Measurements from ENCODE around the gene ATP12A.
"Not testable (repeated sequence)": the region's sequence is repeated elsewhere in the genome, so short reads cannot be mapped to it uniquely, and the experiment has no call there.

- not testable (repeated sequence) for TF ChIP-seq POLR2A (IDR thresholded peaks at IDR 0.05)
- TF ChIP-seq, protein P1, sequence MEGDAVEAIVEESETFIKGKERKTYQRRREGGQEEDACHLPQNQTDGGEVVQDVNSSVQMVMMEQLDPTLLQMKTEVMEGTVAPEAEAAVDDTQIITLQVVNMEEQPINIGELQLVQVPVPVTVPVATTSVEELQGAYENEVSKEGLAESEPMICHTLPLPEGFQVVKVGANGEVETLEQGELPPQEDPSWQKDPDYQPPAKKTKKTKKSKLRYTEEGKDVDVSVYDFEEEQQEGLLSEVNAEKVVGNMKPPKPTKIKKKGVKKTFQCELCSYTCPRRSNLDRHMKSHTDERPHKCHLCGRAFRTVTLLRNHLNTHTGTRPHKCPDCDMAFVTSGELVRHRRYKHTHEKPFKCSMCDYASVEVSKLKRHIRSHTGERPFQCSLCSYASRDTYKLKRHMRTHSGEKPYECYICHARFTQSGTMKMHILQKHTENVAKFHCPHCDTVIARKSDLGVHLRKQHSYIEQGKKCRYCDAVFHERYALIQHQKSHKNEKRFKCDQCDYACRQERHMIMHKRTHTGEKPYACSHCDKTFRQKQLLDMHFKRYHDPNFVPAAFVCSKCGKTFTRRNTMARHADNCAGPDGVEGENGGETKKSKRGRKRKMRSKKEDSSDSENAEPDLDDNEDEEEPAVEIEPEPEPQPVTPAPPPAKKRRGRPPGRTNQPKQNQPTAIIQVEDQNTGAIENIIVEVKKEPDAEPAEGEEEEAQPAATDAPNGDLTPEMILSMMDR (IDR thresholded peaks at IDR 0.05) = not testable (repeated sequence)
Observed at GRCh38 chr13:24730873-24731567, 50.8 kb downstream of the ATP12A start.

Data from lower leg skin (tissue), 3 donors.